CMK (cell line): Measurements from ENCODE around the gene TEX38.
"Not testable (repeated sequence)": the region's sequence is repeated elsewhere in the genome, so short reads cannot be mapped to it uniquely, and the experiment has no call there.

Experiments used
- DNase-seq: peaks from one replicate; pipeline ENCODE4 v3.0.0-alpha.2; 2010; ENCODE audit warnings: low read depth

The TEX38 gene

GRCh38 chr1:46687921-46688509 lies 16.4 kb downstream of the TEX38 start:
- DNase-seq, result no peak

GRCh38 chr1:46689356-46689755 lies 17.7 kb downstream of the TEX38 start:
- no peak for DNase-seq

GRCh38 chr1:46689897-46690296 lies 18.2 kb downstream of the TEX38 start:
- no peak for DNase-seq

- no peak for DNase-seq
Measured at GRCh38 chr1:46690931-46691421, 19.3 kb downstream of the TEX38 start.

- no peak for DNase-seq
Measured at GRCh38 chr1:46691997-46692790, 20.5 kb downstream of the TEX38 start.

- DNase-seq, result no peak
Measured at GRCh38 chr1:46692811-46693770, 21.4 kb downstream of the TEX38 start.

- DNase-seq, result not testable (repeated sequence)
Measured at GRCh38 chr1:46694676-46695075, 23.0 kb downstream of the TEX38 start.

- DNase-seq, result no peak
Measured at GRCh38 chr1:46697053-46697452, 25.4 kb downstream of the TEX38 start.

- DNase-seq, result no peak
Measured at GRCh38 chr1:46699666-46700065, 28.0 kb downstream of the TEX38 start.

- DNase-seq, result no peak
Measured at GRCh38 chr1:46703927-46704641, 32.4 kb downstream of the TEX38 start.

- DNase-seq, result no peak
Measured at GRCh38 chr1:46705408-46705807, 33.8 kb downstream of the TEX38 start.

GRCh38 chr1:46708121-46708520 lies 36.5 kb downstream of the TEX38 start:
- no peak for DNase-seq

- DNase-seq, result no peak
Measured at GRCh38 chr1:46714976-46715375, 43.3 kb downstream of the TEX38 start.

GRCh38 chr1:46717654-46718053 lies 46.0 kb downstream of the TEX38 start:
- DNase-seq, result no peak

GRCh38 chr1:46718340-46718726 lies 46.7 kb downstream of the TEX38 start:
- DNase-seq, result no peak

- DNase-seq, result peak; percentile 90
Measured at GRCh38 chr1:46718727-46719622, 47.3 kb downstream of the TEX38 start, which contains the start of gene EFCAB14. Gene EFCAB14, minus strand, starts transcription at chr1:46719114. Its CDS starts 1,027 bp downstream, at chr1:46718087.

- peak; percentile 29 for DNase-seq
Measured at GRCh38 chr1:46719689-46720088, 48.0 kb downstream of the TEX38 start.

- not testable (repeated sequence) for DNase-seq
Measured at GRCh38 chr1:46720319-46720718, 48.7 kb downstream of the TEX38 start.

- no peak for DNase-seq
Measured at GRCh38 chr1:46721204-46721603, 49.5 kb downstream of the TEX38 start.

GRCh38 chr1:46721686-46722205 lies 50.1 kb downstream of the TEX38 start:
- no peak for DNase-seq
